ENCODE results near the gene CUL4B.

- TF ChIP-seq CTCF (IDR thresholded peaks at IDR 0.05) (no peak), POLR2A (IDR thresholded peaks at IDR 0.05) (no peak)
Observed at GRCh38 chrX:120564925-120565324, 4.2 kb upstream of the CUL4B start.
